ENCODE results near the gene RPL12.

Gene RPL12

GRCh38 chr9:127421057-127421456 is 30.1 kb downstream of the RPL12 start:
- no peak for TF ChIP-seq CTCF (conservative IDR thresholded peaks at IDR 0.05; ENCODE audit: low read depth, low read length)
- no peak for DNase-seq (ENCODE audit: low read depth)
- no peak overlapping the region for H3K4me3 ChIP-seq (ENCODE audit: low read depth, low read length)

- peak overlapping the region; percentile 49 for H3K4me3 ChIP-seq (ENCODE audit: low read depth, low read length)
- no peak for TF ChIP-seq CTCF (conservative IDR thresholded peaks at IDR 0.05; ENCODE audit: low read depth, low read length)
- no peak for DNase-seq (ENCODE audit: low read depth)
Measured at GRCh38 chr9:127419348-127419747, 31.9 kb downstream of the RPL12 start.

- DNase-seq (ENCODE audit: low read depth): peak; percentile 33
- no peak overlapping the region for H3K4me3 ChIP-seq (ENCODE audit: low read depth, low read length)
- TF ChIP-seq CTCF (conservative IDR thresholded peaks at IDR 0.05; ENCODE audit: low read depth, low read length): peak; percentile 43
Measured at GRCh38 chr9:127418037-127418471, 33.2 kb downstream of the RPL12 start.

- no peak overlapping the region for H3K4me3 ChIP-seq (ENCODE audit: low read depth, low read length)
- DNase-seq (ENCODE audit: low read depth): no peak
- no peak for TF ChIP-seq CTCF (conservative IDR thresholded peaks at IDR 0.05; ENCODE audit: low read depth, low read length)
Measured at GRCh38 chr9:127417131-127418036, 33.8 kb downstream of the RPL12 start.

- H3K4me3 ChIP-seq (ENCODE audit: low read depth, low read length): no peak overlapping the region
- no peak for DNase-seq (ENCODE audit: low read depth)
- no peak for TF ChIP-seq CTCF (conservative IDR thresholded peaks at IDR 0.05; ENCODE audit: low read depth, low read length)
Measured at GRCh38 chr9:127415657-127416056, 35.5 kb downstream of the RPL12 start.

GRCh38 chr9:127415141-127415540 is 36.1 kb downstream of the RPL12 start:
- TF ChIP-seq CTCF (conservative IDR thresholded peaks at IDR 0.05; ENCODE audit: low read depth, low read length): no peak
- no peak overlapping the region for H3K4me3 ChIP-seq (ENCODE audit: low read depth, low read length)
- no peak for DNase-seq (ENCODE audit: low read depth)

GRCh38 chr9:127411122-127411521 is 40.1 kb downstream of the RPL12 start:
- TF ChIP-seq CTCF (conservative IDR thresholded peaks at IDR 0.05; ENCODE audit: low read depth, low read length): no peak
- DNase-seq (ENCODE audit: low read depth): no peak

More at GRCh38 chr9:127411122-127411521, 40.1 kb downstream of the RPL12 start:
- no peak overlapping the region for H3K4me3 ChIP-seq (ENCODE audit: low read depth, low read length)

Measured in choroid plexus epithelial cell (primary cell).